Measurements from ENCODE around the gene TTC28.

The TTC28 gene

GRCh38 chr22:28058036-28058435 lies 621.6 kb downstream of the TTC28 start:
- no peaks in the 10 kb centered on the region for H3K36me3 ChIP-seq (ENCODE audit: control insufficient read depth, insufficient read depth, low read length)
- H3K4me1 ChIP-seq (ENCODE audit: control insufficient read depth, insufficient read depth, low read length), result peaks cover 5% of the 10 kb centered on the region
- H3K27me3 ChIP-seq (ENCODE audit: control insufficient read depth, insufficient read depth, low read length, poor library complexity, severe bottlenecking), result no peaks in the 10 kb centered on the region
- 86 to 100% methylated on average over 1 to 2 of the region's 2 CpGs for WGBS, 2 experiments
- no peak overlapping the region for H3K27ac ChIP-seq (ENCODE audit: insufficient read depth, low read depth, low read length, poor library complexity, severe bottlenecking)
- H3K4me3 ChIP-seq (ENCODE audit: insufficient read depth, low read depth, low read length), result no peak overlapping the region
- H3K9me3 ChIP-seq (ENCODE audit: control insufficient read depth, low read length), result no peaks in the 10 kb centered on the region

- 95 to 100% methylated on average over 1 of the region's 1 CpG for WGBS, 2 experiments
- Histone ChIP-seq H3K4me3 (ENCODE audit: insufficient read depth, low read depth, low read length) (no peak overlapping the region), H3K27me3 (ENCODE audit: control insufficient read depth, insufficient read depth, low read length, poor library complexity, severe bottlenecking) (no peaks in the 10 kb centered on the region), H3K27ac (ENCODE audit: insufficient read depth, low read depth, low read length, poor library complexity, severe bottlenecking) (no peak overlapping the region), H3K9me3 (ENCODE audit: control insufficient read depth, low read length) (no peaks in the 10 kb centered on the region), H3K36me3 (ENCODE audit: control insufficient read depth, insufficient read depth, low read length) (no peaks in the 10 kb centered on the region), H3K4me1 (ENCODE audit: control insufficient read depth, insufficient read depth, low read length) (peaks cover 16% of the 10 kb centered on the region)
Measured at GRCh38 chr22:28054819-28055208, 624.8 kb downstream of the TTC28 start.

GRCh38 chr22:28053896-28054818 lies 625.5 kb downstream of the TTC28 start:
- Histone ChIP-seq H3K27me3 (ENCODE audit: control insufficient read depth, insufficient read depth, low read length, poor library complexity, severe bottlenecking) (no peaks in the 10 kb centered on the region), H3K27ac (ENCODE audit: insufficient read depth, low read depth, low read length, poor library complexity, severe bottlenecking) (no peak overlapping the region), H3K9me3 (ENCODE audit: control insufficient read depth, low read length) (no peaks in the 10 kb centered on the region), H3K36me3 (ENCODE audit: control insufficient read depth, insufficient read depth, low read length) (no peaks in the 10 kb centered on the region), H3K4me1 (ENCODE audit: control insufficient read depth, insufficient read depth, low read length) (peaks cover 16% of the 10 kb centered on the region), H3K4me3 (ENCODE audit: insufficient read depth, low read depth, low read length) (no peak overlapping the region)
- 87 to 94% methylated on average over 5 to 6 of the region's 6 CpGs for WGBS, 2 experiments

GRCh38 chr22:28052825-28053269 lies 626.8 kb downstream of the TTC28 start:
- Histone ChIP-seq H3K4me1 (ENCODE audit: control insufficient read depth, insufficient read depth, low read length) (peaks cover 16% of the 10 kb centered on the region), H3K36me3 (ENCODE audit: control insufficient read depth, insufficient read depth, low read length) (no peaks in the 10 kb centered on the region), H3K27ac (ENCODE audit: insufficient read depth, low read depth, low read length, poor library complexity, severe bottlenecking) (no peak overlapping the region), H3K4me3 (ENCODE audit: insufficient read depth, low read depth, low read length) (no peak overlapping the region), H3K27me3 (ENCODE audit: control insufficient read depth, insufficient read depth, low read length, poor library complexity, severe bottlenecking) (no peaks in the 10 kb centered on the region), H3K9me3 (ENCODE audit: control insufficient read depth, low read length) (no peaks in the 10 kb centered on the region)
- WGBS, 2 experiments, result 55 to 62% methylated on average over 9 of the region's 9 CpGs

- Histone ChIP-seq H3K27ac (ENCODE audit: insufficient read depth, low read depth, low read length, poor library complexity, severe bottlenecking) (no peak overlapping the region), H3K27me3 (ENCODE audit: control insufficient read depth, insufficient read depth, low read length, poor library complexity, severe bottlenecking) (no peaks in the 10 kb centered on the region), H3K4me1 (ENCODE audit: control insufficient read depth, insufficient read depth, low read length) (peaks cover 16% of the 10 kb centered on the region), H3K9me3 (ENCODE audit: control insufficient read depth, low read length) (no peaks in the 10 kb centered on the region), H3K36me3 (ENCODE audit: control insufficient read depth, insufficient read depth, low read length) (no peaks in the 10 kb centered on the region), H3K4me3 (ENCODE audit: insufficient read depth, low read depth, low read length) (no peak overlapping the region)
- WGBS, 2 experiments, result 41 to 53% methylated on average over 3 to 4 of the region's 5 CpGs
Measured at GRCh38 chr22:28051787-28052356, 627.8 kb downstream of the TTC28 start.

GRCh38 chr22:28051091-28051786 lies 628.4 kb downstream of the TTC28 start:
- no peak overlapping the region for H3K27ac ChIP-seq (ENCODE audit: insufficient read depth, low read depth, low read length, poor library complexity, severe bottlenecking)
- no peaks in the 10 kb centered on the region for H3K9me3 ChIP-seq (ENCODE audit: control insufficient read depth, low read length)
- no peak overlapping the region for H3K4me3 ChIP-seq (ENCODE audit: insufficient read depth, low read depth, low read length)
- WGBS, 2 experiments, result 63 to 76% methylated on average over 6 to 7 of the region's 7 CpGs
- no peaks in the 10 kb centered on the region for H3K36me3 ChIP-seq (ENCODE audit: control insufficient read depth, insufficient read depth, low read length)
- H3K27me3 ChIP-seq (ENCODE audit: control insufficient read depth, insufficient read depth, low read length, poor library complexity, severe bottlenecking), result no peaks in the 10 kb centered on the region
- H3K4me1 ChIP-seq (ENCODE audit: control insufficient read depth, insufficient read depth, low read length), result peaks cover 16% of the 10 kb centered on the region

- Histone ChIP-seq H3K4me3 (ENCODE audit: insufficient read depth, low read depth, low read length) (no peak overlapping the region), H3K9me3 (ENCODE audit: control insufficient read depth, low read length) (no peaks in the 10 kb centered on the region), H3K27ac (ENCODE audit: insufficient read depth, low read depth, low read length, poor library complexity, severe bottlenecking) (no peak overlapping the region), H3K4me1 (ENCODE audit: control insufficient read depth, insufficient read depth, low read length) (peaks cover 16% of the 10 kb centered on the region), H3K27me3 (ENCODE audit: control insufficient read depth, insufficient read depth, low read length, poor library complexity, severe bottlenecking) (no peaks in the 10 kb centered on the region), H3K36me3 (ENCODE audit: control insufficient read depth, insufficient read depth, low read length) (no peaks in the 10 kb centered on the region)
- 80 to 92% methylated on average over 2 of the region's 2 CpGs for WGBS, 2 experiments
Measured at GRCh38 chr22:28048529-28048928, 631.1 kb downstream of the TTC28 start.

GRCh38 chr22:28047740-28048139 lies 631.9 kb downstream of the TTC28 start:
- no peaks in the 10 kb centered on the region for H3K9me3 ChIP-seq (ENCODE audit: control insufficient read depth, low read length)
- no peak overlapping the region for H3K4me3 ChIP-seq (ENCODE audit: insufficient read depth, low read depth, low read length)
- peaks cover 8% of the 10 kb centered on the region for H3K4me1 ChIP-seq (ENCODE audit: control insufficient read depth, insufficient read depth, low read length)
- H3K27ac ChIP-seq (ENCODE audit: insufficient read depth, low read depth, low read length, poor library complexity, severe bottlenecking), result no peak overlapping the region
- H3K36me3 ChIP-seq (ENCODE audit: control insufficient read depth, insufficient read depth, low read length), result no peaks in the 10 kb centered on the region
- WGBS, 2 experiments, result 88 to 93% methylated on average over 1 of the region's 1 CpG
- H3K27me3 ChIP-seq (ENCODE audit: control insufficient read depth, insufficient read depth, low read length, poor library complexity, severe bottlenecking), result no peaks in the 10 kb centered on the region

GRCh38 chr22:28046100-28046499 lies 633.5 kb downstream of the TTC28 start:
- Histone ChIP-seq H3K4me1 (ENCODE audit: control insufficient read depth, insufficient read depth, low read length) (no peaks in the 10 kb centered on the region), H3K36me3 (ENCODE audit: control insufficient read depth, insufficient read depth, low read length) (no peaks in the 10 kb centered on the region), H3K27me3 (ENCODE audit: control insufficient read depth, insufficient read depth, low read length, poor library complexity, severe bottlenecking) (no peaks in the 10 kb centered on the region), H3K4me3 (ENCODE audit: insufficient read depth, low read depth, low read length) (no peak overlapping the region), H3K9me3 (ENCODE audit: control insufficient read depth, low read length) (no peaks in the 10 kb centered on the region), H3K27ac (ENCODE audit: insufficient read depth, low read depth, low read length, poor library complexity, severe bottlenecking) (no peak overlapping the region)

GRCh38 chr22:28044546-28045173 lies 635.0 kb downstream of the TTC28 start:
- no peaks in the 10 kb centered on the region for H3K36me3 ChIP-seq (ENCODE audit: control insufficient read depth, insufficient read depth, low read length)
- 94 to 96% methylated on average over 4 to 6 of the region's 7 CpGs for WGBS, 2 experiments
- H3K27ac ChIP-seq (ENCODE audit: insufficient read depth, low read depth, low read length, poor library complexity, severe bottlenecking), result no peak overlapping the region
- no peaks in the 10 kb centered on the region for H3K27me3 ChIP-seq (ENCODE audit: control insufficient read depth, insufficient read depth, low read length, poor library complexity, severe bottlenecking)
- H3K4me3 ChIP-seq (ENCODE audit: insufficient read depth, low read depth, low read length), result no peak overlapping the region
- no peaks in the 10 kb centered on the region for H3K9me3 ChIP-seq (ENCODE audit: control insufficient read depth, low read length)
- H3K4me1 ChIP-seq (ENCODE audit: control insufficient read depth, insufficient read depth, low read length), result no peaks in the 10 kb centered on the region

Measured in ectodermal cell (in vitro differentiated cells).